K562 (cell line): ENCODE measurements around the gene PPP2R2B. TPM values are rescaled to one million over a fixed set of nuclear protein-coding genes. Genes with fewer than 3 reads are reported as not detected.

ENCODE experiments used
- ATAC-seq: fragments of 200-7000 bp; cut with Tn5 transposase; 3 replicates; pipeline ENCODE4 v1.9.1; 2020; ENCODE audit warnings: moderate library complexity
- BruUV-seq: library from RNA; stranded (reverse); fragments of 400-500 nt; replicated peaks from 2 replicates; lab custom pipeline; 2021; lab: Mats Ljungman, UMichigan
- CTCF ChIA-PET: fragments of 300-600 bp; formaldehyde crosslinking; extraction: SDS; loops from one replicate; lab custom pipeline; 2021; ENCODE audit warnings: low intra/inter-chr PET ratio; lab: Yijun Ruan, JAX
- POLR2A ChIA-PET: fragments of 300-600, 350-650 bp; sonication (Branson Sonifier 250); formaldehyde crosslinking; extraction: SDS; loops from one replicate; lab custom pipeline; 2021; ENCODE audit warnings: antibody characterized with exemption, inconsistent platforms; lab: Yijun Ruan, JAX
- DNase-seq, 4 experiments: peaks; one replicate each; pipeline versions ENCODE4 v3.0.0 to v3.0.0-alpha.2; 2011 to 2018; ENCODE audit warnings: low spot score in 3 of 4, mixed read lengths in 3 of 4; ENCODE audit errors: extremely low read depth in 1 of 4
- FAIRE-seq: peaks from 2 replicates; lab custom pipeline; 2011; peaks lifted over from hg19 to GRCh38; lab: Jason Lieb, UNC
- H2AFZ ChIP-seq: 2 replicates; pipeline ENCODE4 v1.6.0; 2011; ENCODE audit warnings: low read depth, low read length, control low read depth, inconsistent platforms
- H3K27ac ChIP-seq: fragments of 200-600 bp; 3 replicates; pipeline ENCODE4 v1.8.0; 2011; ENCODE audit warnings: low read depth, mild to moderate bottlenecking, control low read depth, inconsistent platforms, low read length, moderate library complexity, mixed read lengths; ENCODE audit errors: extremely low read depth
- H3K27me3 ChIP-seq, 2 experiments: fragments of 300-600 bp in 1 of 2; 2 replicates in 1 of 2; 3 replicates in 1 of 2; pipeline versions ENCODE4 v1.6.0 to v1.8.0; 2011; ENCODE audit warnings: inconsistent platforms in 2 of 2, low read length in 2 of 2, mild to moderate bottlenecking in 1 of 2, mixed read lengths in 1 of 2, moderate library complexity in 1 of 2; ENCODE audit not compliant: control insufficient read depth in 2 of 2, insufficient read depth in 2 of 2
- H3K36me3 ChIP-seq: fragments of 300-600 bp; 3 replicates; pipeline ENCODE4 v1.8.0; 2011; ENCODE audit warnings: mild to moderate bottlenecking, low read length, inconsistent platforms; ENCODE audit not compliant: control insufficient read depth, insufficient read depth
- H3K4me1 ChIP-seq, 2 experiments: fragments of 200-600 bp in 1 of 2; replicated peaks in 1 of 2; 2 replicates in 1 of 2; 3 replicates in 1 of 2; pipeline versions ENCODE4 v1.5.1 to v1.8.0; 2011; ENCODE audit warnings: inconsistent platforms in 2 of 2, low read length in 2 of 2, mild to moderate bottlenecking in 1 of 2, mixed read lengths in 1 of 2, moderate library complexity in 1 of 2; ENCODE audit not compliant: control insufficient read depth in 2 of 2, insufficient read depth in 2 of 2
- H3K4me2 ChIP-seq: 2 replicates; pipeline ENCODE4 v1.6.1; 2011; ENCODE audit warnings: low read length, control low read depth, inconsistent platforms, mixed read lengths; ENCODE audit not compliant: insufficient read depth
- H3K4me3 ChIP-seq: fragments of 200-600 bp; sonication (generic), shearing (Covaris generic); 2 replicates; pipeline ENCODE4 v1.5.1; 2016; ENCODE audit warnings: control low read depth, inconsistent platforms
- H3K79me2 ChIP-seq: fragments of 200-600 bp; 3 replicates; pipeline ENCODE4 v1.8.0; 2011; ENCODE audit warnings: low read length, inconsistent platforms; ENCODE audit not compliant: control insufficient read depth, insufficient read depth
- H3K9ac ChIP-seq, 2 experiments: 2 replicates each; pipeline versions ENCODE4 v1.6.0 to v1.6.1; 2011; ENCODE audit warnings: low read depth in 2 of 2, low read length in 2 of 2, control low read depth in 1 of 2, inconsistent platforms in 1 of 2, mild to moderate bottlenecking in 1 of 2, mixed read lengths in 1 of 2; ENCODE audit not compliant: insufficient read depth in 1 of 2
- H3K9me1 ChIP-seq: one replicate; pipeline ENCODE4 v1.6.0; 2011; ENCODE audit warnings: inconsistent platforms, mild to moderate bottlenecking, low read length, moderate library complexity; ENCODE audit not compliant: control insufficient read depth, insufficient read depth
- H3K9me3 ChIP-seq: replicated peaks from 2 replicates; pipeline ENCODE4 v1.5.1; 2011; ENCODE audit warnings: low read depth, low read length, inconsistent platforms; ENCODE audit not compliant: control insufficient read depth, insufficient read depth
- H4K20me1 ChIP-seq: replicated peaks from 2 replicates; pipeline ENCODE4 v1.6.1; 2011; ENCODE audit warnings: low read length, inconsistent platforms, mixed read lengths; ENCODE audit not compliant: control insufficient read depth, insufficient read depth
- BDP1 ChIP-seq: IDR thresholded peaks from 3 replicates; pipeline ENCODE4 v1.6.1; 2011; ENCODE audit not compliant: insufficient read length, insufficient read depth
- KHSRP ChIP-seq: fragments of 450-650 bp; IDR thresholded peaks from 2 replicates; pipeline ENCODE4 v1.6.1; 2017
- MCM7 ChIP-seq, 2 experiments: fragments of 450-650 bp; IDR thresholded peaks; 2 replicates each; pipeline ENCODE4 v1.6.1; 2016 to 2018
- NFE2L1 ChIP-seq: fragments of 450-650 bp; IDR thresholded peaks from 2 replicates; pipeline ENCODE4 v1.6.1; 2016; ENCODE audit warnings: missing genetic modification characterization, low read depth, mild to moderate bottlenecking, missing compliant biosample characterization, moderate library complexity, borderline replicate concordance
- TEAD4 ChIP-seq, 2 experiments: sonication (generic) in 1 of 2; formaldehyde crosslinking in 1 of 2; IDR thresholded peaks; 2 replicates each; pipeline versions ENCODE4 v1.6.1 to v1.8.0; 2012 to 2022; ENCODE audit warnings: borderline replicate concordance in 1 of 2, inconsistent platforms in 1 of 2, low read length in 1 of 2, mild to moderate bottlenecking in 1 of 2, missing genetic modification reagents in 1 of 2
- ZC3H11A ChIP-seq: IDR thresholded peaks from 2 replicates; pipeline ENCODE4 v1.6.1; 2012; ENCODE audit warnings: low read depth, low read length, improper control_type of control experiment
- ZNF146 ChIP-seq: IDR thresholded peaks from one replicate; pipeline ENCODE4 v1.6.1; 2018; ENCODE audit warnings: missing compliant biosample characterization; ENCODE audit not compliant: unreplicated experiment
- WGBS: fragments of 100-300 bp; shearing (Covaris generic); methylation state at CpG from one replicate; pipeline ENCODE4 v1.1.6; 2016; ENCODE audit warnings: low coverage, mixed read lengths; ENCODE audit not compliant: insufficient coverage; ENCODE audit errors: missing lambda C conversion rate; 5-methylcytosine and 5-hydroxymethylcytosine counted together
- in situ Hi-C: fragments of 300-500 bp; cut with MboI; formaldehyde crosslinking; loops from 4 replicates; pipeline ENCODE4 v1.15.0; 2018; ENCODE audit warnings: inconsistent platforms, mixed read lengths
- intact Hi-C: fragments of 100-400 bp; cut with micrococcal nuclease; formaldehyde crosslinking; loops from 2 replicates; pipeline ENCODE4 v1.14.2; 2022
- polyA plus RNA-seq, 8 experiments: library from polyadenylated mRNA; depleted of rRNA in 4 of 8; stranded (reverse) in 5 of 8; unstranded in 3 of 8; fragments of >200 nt; fragmentation: Nextera tagmentation in 2 of 8; fragmentation: Illumina TruSeq in 1 of 8; extraction: Ambion mirVana in 2 of 8; extraction: Trizol in 1 of 8; gene quantifications; 2 replicates each; pipeline versions ENCODE4 v1.2.1 to v1.2.3, GENCODE V29; 2011 to 2014; ENCODE audit warnings: inconsistent platforms in 1 of 8, missing spikeins in 1 of 8
- total RNA-seq, 7 experiments: library from RNA; depleted of rRNA in 6 of 7; stranded (reverse); fragments of >200 nt in 6 of 7; fragmentation: Illumina TruSeq in 2 of 7; extraction: Trizol in 2 of 7; gene quantifications; 2 replicates each; pipeline versions ENCODE4 v1.2.1 to v1.2.3, GENCODE V29; 2011 to 2021; ENCODE audit warnings: low replicate concordance in 1 of 7
- TF ChIP-seq, protein P1 (sequence below): fragments of 450-650 bp; IDR thresholded peaks from 2 replicates; pipeline ENCODE4 v1.6.1; 2017; ENCODE audit warnings: mild to moderate bottlenecking, moderate library complexity
- TF ChIP-seq, protein P2 (sequence below): fragments of 250-450 bp; sonication (Bioruptor Pico); IDR thresholded peaks from 2 replicates; pipeline ENCODE4 v1.5.0; 2020; ENCODE audit warnings: mild to moderate bottlenecking

Gene PPP2R2B
- total and polyA plus RNA-seq, 9 of the 15 experiments (the other 6 are each of a cell fraction or from before 2014, with no cell fraction given), result not detected

DNA sequence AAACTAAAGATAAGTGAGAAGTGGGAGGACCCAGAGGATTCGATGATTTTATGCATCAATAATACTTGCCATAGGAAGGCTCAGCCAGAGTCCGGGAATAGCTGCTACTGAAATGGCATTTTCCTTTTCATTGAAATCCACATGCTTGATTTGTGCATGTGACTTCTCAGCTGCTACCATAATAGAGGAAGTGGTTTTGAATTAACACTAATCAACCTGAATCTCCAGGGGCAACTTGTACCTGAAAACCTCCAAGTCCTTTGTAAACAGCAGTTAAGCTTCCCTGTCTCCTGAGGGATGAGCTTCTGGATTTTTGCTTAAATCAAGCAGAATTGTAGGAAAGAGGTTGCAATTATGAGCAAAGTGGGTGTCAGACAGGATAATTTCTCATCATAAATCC is 124.9 kb downstream of the PPP2R2B start:
- Histone ChIP-seq H3K79me2 (no peaks in the 10 kb centered on the region), H3K27ac (no peak overlapping the region), H3K9me1 (no peaks in the 10 kb centered on the region), H3K36me3 (no peaks in the 10 kb centered on the region), H3K9ac (no peak overlapping the region), H3K9me3 (no peaks in the 10 kb centered on the region), H3K27me3 (no peaks in the 10 kb centered on the region), H3K4me2 (no peak overlapping the region), H2AFZ (no peak overlapping the region), H3K4me1 (no peaks in the 10 kb centered on the region), H3K4me3 (no peak overlapping the region), H4K20me1 (no peaks in the 10 kb centered on the region)
- WGBS, result 0% methylated on average over 2 of the region's 2 CpGs
- DNase-seq, result no peak
- no TSS peak for BruUV-seq
- ATAC-seq, result no peak
- ChIA-PET CTCF (no interaction called here), POLR2A (no interaction called here)
- intact Hi-C loops, result no loop called here
- TF ChIP-seq NFE2L1 (tag), result no peak
- TF ChIP-seq KHSRP, result no peak
- no peak for TF ChIP-seq MCM7 (IDR thresholded peaks at IDR 0.05)
- no peak for TF ChIP-seq ZNF146 (CRISPR knock-in tag)
- no peak for TF ChIP-seq ZC3H11A
- TF ChIP-seq TEAD4 (IDR thresholded peaks at IDR 0.05; ENCODE audit: low read length), result no peak
- no peak for TF ChIP-seq TEAD4 (CRISPR knock-in tag; IDR thresholded peaks at IDR 0.05; ENCODE audit: borderline replicate concordance)
- TF ChIP-seq BDP1, result no peak
- TF ChIP-seq, protein P1, sequence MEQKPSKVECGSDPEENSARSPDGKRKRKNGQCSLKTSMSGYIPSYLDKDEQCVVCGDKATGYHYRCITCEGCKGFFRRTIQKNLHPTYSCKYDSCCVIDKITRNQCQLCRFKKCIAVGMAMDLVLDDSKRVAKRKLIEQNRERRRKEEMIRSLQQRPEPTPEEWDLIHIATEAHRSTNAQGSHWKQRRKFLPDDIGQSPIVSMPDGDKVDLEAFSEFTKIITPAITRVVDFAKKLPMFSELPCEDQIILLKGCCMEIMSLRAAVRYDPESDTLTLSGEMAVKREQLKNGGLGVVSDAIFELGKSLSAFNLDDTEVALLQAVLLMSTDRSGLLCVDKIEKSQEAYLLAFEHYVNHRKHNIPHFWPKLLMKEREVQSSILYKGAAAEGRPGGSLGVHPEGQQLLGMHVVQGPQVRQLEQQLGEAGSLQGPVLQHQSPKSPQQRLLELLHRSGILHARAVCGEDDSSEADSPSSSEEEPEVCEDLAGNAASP, result no peak
- TF ChIP-seq, protein P2, sequence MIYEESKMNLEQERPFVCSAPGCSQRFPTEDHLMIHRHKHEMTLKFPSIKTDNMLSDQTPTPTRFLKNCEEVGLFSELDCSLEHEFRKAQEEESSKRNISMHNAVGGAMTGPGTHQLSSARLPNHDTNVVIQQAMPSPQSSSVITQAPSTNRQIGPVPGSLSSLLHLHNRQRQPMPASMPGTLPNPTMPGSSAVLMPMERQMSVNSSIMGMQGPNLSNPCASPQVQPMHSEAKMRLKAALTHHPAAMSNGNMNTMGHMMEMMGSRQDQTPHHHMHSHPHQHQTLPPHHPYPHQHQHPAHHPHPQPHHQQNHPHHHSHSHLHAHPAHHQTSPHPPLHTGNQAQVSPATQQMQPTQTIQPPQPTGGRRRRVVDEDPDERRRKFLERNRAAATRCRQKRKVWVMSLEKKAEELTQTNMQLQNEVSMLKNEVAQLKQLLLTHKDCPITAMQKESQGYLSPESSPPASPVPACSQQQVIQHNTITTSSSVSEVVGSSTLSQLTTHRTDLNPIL (CRISPR knock-in tag), result no peak
- FAIRE-seq, result no peak
- in situ Hi-C loops, result no loop called here
